GM11168 (cell line): ENCODE measurements around the gene KDM3B.

Experiments
- in situ Hi-C: fragments of 300-500 bp; cut with MboI; formaldehyde crosslinking; loops from one replicate; pipeline ENCODE4 v1.12.0; 2022; ENCODE audit warnings: low sequenced_read_pairs; ENCODE audit not compliant: unreplicated experiment

KDM3B gene

GRCh38 chr5:138445547-138446271 lies 93.2 kb downstream of the KDM3B start:
- in situ Hi-C loops = no loop called here

- in situ Hi-C loops = no loop called here
Measured at GRCh38 chr5:138448070-138448469, 95.6 kb downstream of the KDM3B start.

- in situ Hi-C loops = no loop called here
Measured at GRCh38 chr5:138448481-138449398, 96.3 kb downstream of the KDM3B start.

GRCh38 chr5:138449501-138450239 lies 97.2 kb downstream of the KDM3B start:
- in situ Hi-C loops = no loop called here

GRCh38 chr5:138450971-138451370 lies 98.5 kb downstream of the KDM3B start:
- in situ Hi-C loops = no loop called here

- in situ Hi-C loops = no loop called here
Measured at GRCh38 chr5:138452720-138453119, 100.2 kb downstream of the KDM3B start.

- in situ Hi-C loops = no loop called here
Measured at GRCh38 chr5:138453590-138453989, 101.1 kb downstream of the KDM3B start.

GRCh38 chr5:138454121-138454520 lies 101.6 kb downstream of the KDM3B start:
- in situ Hi-C loops = no loop called here

- in situ Hi-C loops = no loop called here
Measured at GRCh38 chr5:138455232-138455930, 102.9 kb downstream of the KDM3B start.

GRCh38 chr5:138457531-138458275 lies 105.2 kb downstream of the KDM3B start:
- in situ Hi-C loops = no loop called here

- in situ Hi-C loops = no loop called here
Measured at GRCh38 chr5:138458384-138458783, 105.9 kb downstream of the KDM3B start.

- in situ Hi-C loops = no loop called here
Measured at GRCh38 chr5:138458856-138459255, 106.4 kb downstream of the KDM3B start.

- in situ Hi-C loops = no loop called here
Measured at GRCh38 chr5:138459311-138459933, 106.9 kb downstream of the KDM3B start.

GRCh38 chr5:138460032-138460693 lies 107.7 kb downstream of the KDM3B start:
- in situ Hi-C loops = no loop called here

GRCh38 chr5:138461343-138462125 lies 109.0 kb downstream of the KDM3B start:
- in situ Hi-C loops = no loop called here

- in situ Hi-C loops = no loop called here
Measured at GRCh38 chr5:138463419-138464007, 111.0 kb downstream of the KDM3B start.

GRCh38 chr5:138464008-138464387 lies 111.5 kb downstream of the KDM3B start:
- in situ Hi-C loops = no loop called here
